ENCODE measurements around the gene TMEM250. TPM values are rescaled to one million over a fixed set of nuclear protein-coding genes. Genes with fewer than 3 reads are reported as not detected.
A peak's percentile ranks its signal among the peaks of the same experiment; 100 is the strongest.

The TMEM250 gene
- total RNA-seq, 1 experiment from 2014 or later, result 34.0 TPM

DNA sequence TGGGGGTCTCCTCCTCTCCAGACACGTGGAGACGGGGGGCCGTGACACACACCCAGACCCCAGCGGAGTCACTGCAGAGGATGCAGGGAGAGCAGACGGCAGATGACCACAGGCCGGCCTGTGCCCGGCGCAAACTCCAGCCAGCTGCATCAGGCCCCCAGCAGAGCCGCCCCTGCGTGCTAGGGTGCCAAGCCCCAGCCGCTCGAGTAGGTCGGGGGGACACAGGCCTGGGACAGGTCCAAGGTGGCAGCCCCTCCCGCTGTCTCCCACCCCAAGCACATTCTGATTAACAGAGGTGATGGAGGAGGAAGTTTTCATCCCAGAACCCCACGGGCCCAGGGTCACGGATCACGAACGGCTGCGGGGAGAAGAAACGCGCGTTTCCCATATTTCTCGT, 38.0 kb downstream of the TMEM250 start:
- ChIA-PET POLR2A (no interaction called here), CTCF (no interaction called here)

DNA sequence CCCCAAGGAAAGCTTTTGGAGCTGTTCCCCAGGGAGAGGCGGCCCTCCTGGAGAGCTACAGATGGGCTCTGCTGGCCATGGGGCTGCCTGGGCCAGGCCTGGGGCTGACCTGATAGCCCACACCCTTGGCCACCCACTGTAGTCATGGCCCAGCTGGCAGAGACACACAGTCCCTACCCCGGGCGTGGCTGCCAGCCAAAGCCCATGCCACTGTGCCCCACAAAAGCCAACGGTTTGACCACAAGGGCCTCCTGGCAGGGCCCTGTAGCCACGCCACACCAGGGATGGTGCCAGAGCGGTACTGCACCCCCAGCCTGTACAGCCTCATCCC, 38.8 kb downstream of the TMEM250 start:
- H3K4me1 ChIP-seq (ENCODE audit: control insufficient read depth, insufficient read depth, low read length), result peaks cover 55% of the 10 kb centered on the region
- no peaks in the 10 kb centered on the region for H3K9me3 ChIP-seq (ENCODE audit: control insufficient read depth, insufficient read depth, low read depth, low read length)
- intact Hi-C loops (cut with micrococcal nuclease; ENCODE audit: unreplicated experiment) (no loop called here), in situ Hi-C loops (cut with HindIII; ENCODE audit: low pct_unique_long_range_greater_than_20kb, low sequenced_read_pairs) (no loop called here)
- H3K27me3 ChIP-seq (ENCODE audit: control insufficient read depth, insufficient read depth, low read length), result no peaks in the 10 kb centered on the region
- CTCF ChIA-PET, result no interaction called here
- POLR2A ChIA-PET, result no interaction called here
- BruUV-seq (replicated peaks), result no TSS peak
- H3K27ac ChIP-seq (ENCODE audit: low read length), result peak overlapping the region; percentile 69
- no peak overlapping the region for H3K4me3 ChIP-seq (ENCODE audit: low read depth in 2 of 2, low read length in 2 of 2)
- TF ChIP-seq SIN3A (IDR thresholded peaks at IDR 0.05; ENCODE audit: borderline replicate concordance, insufficient read depth, low read depth, low read length) (no peak), TCF7L2 (IDR thresholded peaks at IDR 0.05; ENCODE audit: low read depth, low read length) (no peak), POLR2AphosphoS5 (IDR thresholded peaks at IDR 0.05; ENCODE audit: low read depth, low read length) (no peak)
- TF ChIP-seq, protein P1, sequence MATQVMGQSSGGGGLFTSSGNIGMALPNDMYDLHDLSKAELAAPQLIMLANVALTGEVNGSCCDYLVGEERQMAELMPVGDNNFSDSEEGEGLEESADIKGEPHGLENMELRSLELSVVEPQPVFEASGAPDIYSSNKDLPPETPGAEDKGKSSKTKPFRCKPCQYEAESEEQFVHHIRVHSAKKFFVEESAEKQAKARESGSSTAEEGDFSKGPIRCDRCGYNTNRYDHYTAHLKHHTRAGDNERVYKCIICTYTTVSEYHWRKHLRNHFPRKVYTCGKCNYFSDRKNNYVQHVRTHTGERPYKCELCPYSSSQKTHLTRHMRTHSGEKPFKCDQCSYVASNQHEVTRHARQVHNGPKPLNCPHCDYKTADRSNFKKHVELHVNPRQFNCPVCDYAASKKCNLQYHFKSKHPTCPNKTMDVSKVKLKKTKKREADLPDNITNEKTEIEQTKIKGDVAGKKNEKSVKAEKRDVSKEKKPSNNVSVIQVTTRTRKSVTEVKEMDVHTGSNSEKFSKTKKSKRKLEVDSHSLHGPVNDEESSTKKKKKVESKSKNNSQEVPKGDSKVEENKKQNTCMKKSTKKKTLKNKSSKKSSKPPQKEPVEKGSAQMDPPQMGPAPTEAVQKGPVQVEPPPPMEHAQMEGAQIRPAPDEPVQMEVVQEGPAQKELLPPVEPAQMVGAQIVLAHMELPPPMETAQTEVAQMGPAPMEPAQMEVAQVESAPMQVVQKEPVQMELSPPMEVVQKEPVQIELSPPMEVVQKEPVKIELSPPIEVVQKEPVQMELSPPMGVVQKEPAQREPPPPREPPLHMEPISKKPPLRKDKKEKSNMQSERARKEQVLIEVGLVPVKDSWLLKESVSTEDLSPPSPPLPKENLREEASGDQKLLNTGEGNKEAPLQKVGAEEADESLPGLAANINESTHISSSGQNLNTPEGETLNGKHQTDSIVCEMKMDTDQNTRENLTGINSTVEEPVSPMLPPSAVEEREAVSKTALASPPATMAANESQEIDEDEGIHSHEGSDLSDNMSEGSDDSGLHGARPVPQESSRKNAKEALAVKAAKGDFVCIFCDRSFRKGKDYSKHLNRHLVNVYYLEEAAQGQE (IDR thresholded peaks at IDR 0.05; ENCODE audit: insufficient read depth in 1 of 2, low read depth in 2 of 2, low read length in 1 of 2), result no peak
- TF ChIP-seq, protein P2, sequence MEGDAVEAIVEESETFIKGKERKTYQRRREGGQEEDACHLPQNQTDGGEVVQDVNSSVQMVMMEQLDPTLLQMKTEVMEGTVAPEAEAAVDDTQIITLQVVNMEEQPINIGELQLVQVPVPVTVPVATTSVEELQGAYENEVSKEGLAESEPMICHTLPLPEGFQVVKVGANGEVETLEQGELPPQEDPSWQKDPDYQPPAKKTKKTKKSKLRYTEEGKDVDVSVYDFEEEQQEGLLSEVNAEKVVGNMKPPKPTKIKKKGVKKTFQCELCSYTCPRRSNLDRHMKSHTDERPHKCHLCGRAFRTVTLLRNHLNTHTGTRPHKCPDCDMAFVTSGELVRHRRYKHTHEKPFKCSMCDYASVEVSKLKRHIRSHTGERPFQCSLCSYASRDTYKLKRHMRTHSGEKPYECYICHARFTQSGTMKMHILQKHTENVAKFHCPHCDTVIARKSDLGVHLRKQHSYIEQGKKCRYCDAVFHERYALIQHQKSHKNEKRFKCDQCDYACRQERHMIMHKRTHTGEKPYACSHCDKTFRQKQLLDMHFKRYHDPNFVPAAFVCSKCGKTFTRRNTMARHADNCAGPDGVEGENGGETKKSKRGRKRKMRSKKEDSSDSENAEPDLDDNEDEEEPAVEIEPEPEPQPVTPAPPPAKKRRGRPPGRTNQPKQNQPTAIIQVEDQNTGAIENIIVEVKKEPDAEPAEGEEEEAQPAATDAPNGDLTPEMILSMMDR (IDR thresholded peaks at IDR 0.05), result no peak
- DNase-seq (ENCODE audit: low read depth, low spot score), result no peak
- no peaks in the 10 kb centered on the region for H3K36me3 ChIP-seq (ENCODE audit: control insufficient read depth, insufficient read depth, low read length)
- ATAC-seq, result peak; percentile 64

More for the DNA sequence above, 38.0 kb downstream of the TMEM250 start:
- intact Hi-C loops (cut with micrococcal nuclease; ENCODE audit: unreplicated experiment), result no loop called here
- Histone ChIP-seq H3K27ac (ENCODE audit: low read length) (peak overlapping the region; percentile 54), H3K4me1 (ENCODE audit: control insufficient read depth, insufficient read depth, low read length) (peaks cover 56% of the 10 kb centered on the region), H3K9me3 (ENCODE audit: control insufficient read depth, insufficient read depth, low read depth, low read length) (no peaks in the 10 kb centered on the region), H3K4me3 (ENCODE audit: low read depth in 2 of 2, low read length in 2 of 2) (no peak overlapping the region), H3K36me3 (ENCODE audit: control insufficient read depth, insufficient read depth, low read length) (no peaks in the 10 kb centered on the region), H3K27me3 (ENCODE audit: control insufficient read depth, insufficient read depth, low read length) (no peaks in the 10 kb centered on the region)
- TF ChIP-seq TCF7L2 (IDR thresholded peaks at IDR 0.05; ENCODE audit: low read depth, low read length), result no peak
- TF ChIP-seq, protein P1 (IDR thresholded peaks at IDR 0.05; ENCODE audit: insufficient read depth in 1 of 2, low read depth in 2 of 2, low read length in 1 of 2), result no peak
- TF ChIP-seq, protein P2 (IDR thresholded peaks at IDR 0.05), result no peak
- TF ChIP-seq POLR2AphosphoS5 (IDR thresholded peaks at IDR 0.05; ENCODE audit: low read depth, low read length), result no peak
- no peak for TF ChIP-seq SIN3A (IDR thresholded peaks at IDR 0.05; ENCODE audit: borderline replicate concordance, insufficient read depth, low read depth, low read length)
- no peak for ATAC-seq
- no TSS peak for BruUV-seq (replicated peaks)
- in situ Hi-C loops (cut with HindIII; ENCODE audit: low pct_unique_long_range_greater_than_20kb, low sequenced_read_pairs), result no loop called here
- DNase-seq (ENCODE audit: low read depth, low spot score), result no peak

Measured in Panc1 (cell line).